ENCODE measurements around the gene PDE6G. TPM values are rescaled to one million over a fixed set of nuclear protein-coding genes. Genes with fewer than 3 reads are reported as not detected.

PDE6G gene
- total and polyA plus RNA-seq, 9 donors, result 0.22 to 1.3 (median 0.39) TPM; not detected in 6

- TF ChIP-seq CTCF (IDR thresholded peaks at IDR 0.05) (no peak), POLR2A (IDR thresholded peaks at IDR 0.05) (no peak), EP300 (IDR thresholded peaks at IDR 0.05) (no peak)
- Histone ChIP-seq H3K36me3 (no peaks in the 10 kb centered on the region), H3K27ac (peak overlapping the region; percentile 8 to 39), H3K27me3 (no peaks in the 10 kb centered on the region), H3K9me3 (no peaks in the 10 kb centered on the region), H3K4me1 (ENCODE audit: insufficient read depth) (peaks cover 10% of the 10 kb centered on the region), H3K4me3 (peak overlapping the region; percentile 100)
- WGBS, 3 donors, result 0 to 1% (median 1%) methylated on average over 30 to 37 of the region's 37 CpGs
- intact Hi-C loops (cut with DNase I), result no loop called here
- DNase-seq, result no peak
Observed at GRCh38 chr17:81683208-81683583, 26.9 kb upstream of the PDE6G start.

- DNase-seq, result no peak
- Histone ChIP-seq H3K4me3 (peak overlapping the region; percentile 100), H3K27me3 (no peaks in the 10 kb centered on the region), H3K36me3 (no peaks in the 10 kb centered on the region), H3K27ac (peak overlapping the region in 1 of 2 donors; percentile 8), H3K4me1 (ENCODE audit: insufficient read depth) (peaks cover 10% of the 10 kb centered on the region), H3K9me3 (no peaks in the 10 kb centered on the region)
- TF ChIP-seq EP300 (IDR thresholded peaks at IDR 0.05) (no peak), POLR2A (IDR thresholded peaks at IDR 0.05) (no peak), CTCF (IDR thresholded peaks at IDR 0.05) (no peak)
- WGBS, 3 donors, result 27 to 35% (median 29%) methylated on average over 19 of the region's 19 CpGs
- intact Hi-C loops (cut with DNase I), result no loop called here
Observed at GRCh38 chr17:81682565-81683207, 26.3 kb upstream of the PDE6G start.

- Histone ChIP-seq H3K4me1 (ENCODE audit: insufficient read depth) (peaks cover 10% of the 10 kb centered on the region), H3K36me3 (no peaks in the 10 kb centered on the region), H3K4me3 (no peak overlapping the region), H3K9me3 (no peaks in the 10 kb centered on the region), H3K27me3 (no peaks in the 10 kb centered on the region), H3K27ac (no peak overlapping the region)
- DNase-seq, result no peak
- intact Hi-C loops (cut with DNase I), result no loop called here
- TF ChIP-seq CTCF (IDR thresholded peaks at IDR 0.05), result no peak
- TF ChIP-seq POLR2A (IDR thresholded peaks at IDR 0.05), result no peak
- no peak for TF ChIP-seq EP300 (IDR thresholded peaks at IDR 0.05)
- WGBS, 3 donors, result 52 to 68% (median 61%) methylated on average over 17 of the region's 17 CpGs
Observed at GRCh38 chr17:81681672-81682071, 25.3 kb upstream of the PDE6G start.

GRCh38 chr17:81680150-81680549 is 23.8 kb upstream of the PDE6G start:
- Histone ChIP-seq H3K27me3 (no peaks in the 10 kb centered on the region), H3K27ac (no peak overlapping the region), H3K4me3 (no peak overlapping the region), H3K36me3 (no peaks in the 10 kb centered on the region), H3K9me3 (no peaks in the 10 kb centered on the region), H3K4me1 (ENCODE audit: insufficient read depth) (peaks cover 10% of the 10 kb centered on the region)
- intact Hi-C loops (cut with DNase I), result no loop called here
- WGBS, 3 donors, result 69 to 74% (median 72%) methylated on average over 11 of the region's 11 CpGs
- TF ChIP-seq CTCF (IDR thresholded peaks at IDR 0.05) (no peak), POLR2A (IDR thresholded peaks at IDR 0.05) (no peak), EP300 (IDR thresholded peaks at IDR 0.05) (no peak)
- DNase-seq, result no peak
